ENCODE measurements around the gene S100A1. TPM values are rescaled to one million over a fixed set of nuclear protein-coding genes. Genes with fewer than 3 reads are reported as not detected.
"Not testable (repeated sequence)": the region's sequence is repeated elsewhere in the genome, so short reads cannot be mapped to it uniquely, and the experiment has no call there.

S100A1 gene
- total RNA-seq, 1 donor from 2014 or later = 1.3 TPM

- H3K27me3 ChIP-seq (ENCODE audit: control insufficient read depth, insufficient read depth, low read length) = no peaks in the 10 kb centered on the region
- no peak for TF ChIP-seq CTCF (IDR thresholded peaks at IDR 0.05; ENCODE audit: insufficient read depth, low read length, poor library complexity, severe bottlenecking)
- DNase-seq (ENCODE audit: low read depth) = no peak
- H3K4me3 ChIP-seq (ENCODE audit: low read depth, low read length) = no peak overlapping the region
- peaks cover 1% of the 10 kb centered on the region for H3K36me3 ChIP-seq (ENCODE audit: control insufficient read depth, insufficient read depth, low read length)
These were observed 34.0 kb downstream of the S100A1 start for GRCh38 chr1:153662269-153662668.

- H3K27me3 ChIP-seq (ENCODE audit: control insufficient read depth, insufficient read depth, low read length) = no peaks in the 10 kb centered on the region
- H3K36me3 ChIP-seq (ENCODE audit: control insufficient read depth, insufficient read depth, low read length) = peaks cover 1% of the 10 kb centered on the region
- no peak overlapping the region for H3K4me3 ChIP-seq (ENCODE audit: low read depth, low read length)
- no peak for TF ChIP-seq CTCF (IDR thresholded peaks at IDR 0.05; ENCODE audit: insufficient read depth, low read length, poor library complexity, severe bottlenecking)
- DNase-seq (ENCODE audit: low read depth) = no peak
These were observed 35.0 kb downstream of the S100A1 start for GRCh38 chr1:153663211-153663610.

GRCh38 chr1:153667439-153667838 lies 39.2 kb downstream of the S100A1 start:
- no peak for TF ChIP-seq CTCF (IDR thresholded peaks at IDR 0.05; ENCODE audit: insufficient read depth, low read length, poor library complexity, severe bottlenecking)
- DNase-seq (ENCODE audit: low read depth) = no peak
- no peaks in the 10 kb centered on the region for H3K27me3 ChIP-seq (ENCODE audit: control insufficient read depth, insufficient read depth, low read length)
- no peak overlapping the region for H3K4me3 ChIP-seq (ENCODE audit: low read depth, low read length)
- H3K36me3 ChIP-seq (ENCODE audit: control insufficient read depth, insufficient read depth, low read length) = peaks cover 1% of the 10 kb centered on the region

GRCh38 chr1:153668672-153669071 lies 40.4 kb downstream of the S100A1 start:
- H3K27me3 ChIP-seq (ENCODE audit: control insufficient read depth, insufficient read depth, low read length); H3K4me3 ChIP-seq (ENCODE audit: low read depth, low read length); H3K36me3 ChIP-seq (ENCODE audit: control insufficient read depth, insufficient read depth, low read length); DNase-seq (ENCODE audit: low read depth): not testable (repeated sequence)

- no peak for DNase-seq (ENCODE audit: low read depth)
- Histone ChIP-seq H3K4me3 (ENCODE audit: low read depth, low read length) (peak overlapping the region; percentile 98), H3K27me3 (ENCODE audit: control insufficient read depth, insufficient read depth, low read length) (no peaks in the 10 kb centered on the region), H3K36me3 (ENCODE audit: control insufficient read depth, insufficient read depth, low read length) (no peaks in the 10 kb centered on the region)
- no peak for TF ChIP-seq CTCF (IDR thresholded peaks at IDR 0.05; ENCODE audit: insufficient read depth, low read length, poor library complexity, severe bottlenecking)
These were observed 41.4 kb downstream of the S100A1 start for GRCh38 chr1:153669606-153670005.

- TF ChIP-seq CTCF (IDR thresholded peaks at IDR 0.05; ENCODE audit: insufficient read depth, low read length, poor library complexity, severe bottlenecking) = no peak
- no peaks in the 10 kb centered on the region for H3K27me3 ChIP-seq (ENCODE audit: control insufficient read depth, insufficient read depth, low read length)
- no peaks in the 10 kb centered on the region for H3K36me3 ChIP-seq (ENCODE audit: control insufficient read depth, insufficient read depth, low read length)
- H3K4me3 ChIP-seq (ENCODE audit: low read depth, low read length) = peak overlapping the region; percentile 98
- DNase-seq (ENCODE audit: low read depth) = no peak
These were observed 42.1 kb downstream of the S100A1 start for GRCh38 chr1:153670257-153670858.
